HCT116 (cell line): ENCODE measurements around the gene IFNA8. TPM values are rescaled to one million over a fixed set of nuclear protein-coding genes. Genes with fewer than 3 reads are reported as not detected.

Source experiments
- ATAC-seq: fragments of 200-7000 bp; cut with Tn5 transposase; 2 replicates; pipeline ENCODE4 v1.9.1; 2020; ENCODE audit warnings: mild to moderate bottlenecking, moderate library complexity
- BruUV-seq: library from RNA; stranded (reverse); fragments of 400-500 nt; replicated peaks from 2 replicates; lab custom pipeline; 2021; lab: Mats Ljungman, UMichigan
- CTCF ChIA-PET: fragments of 300-600 bp; sonication (Branson Sonifier 250); formaldehyde crosslinking; loops from one replicate; lab custom pipeline; 2021; ENCODE audit warnings: antibody characterized with exemption; lab: Charles Lee
- POLR2A ChIA-PET: fragments of 300-600, 350-600 bp; sonication (Branson Sonifier 250); formaldehyde crosslinking; loops from one replicate; lab custom pipeline; 2021; ENCODE audit warnings: antibody characterized with exemption; lab: Charles Lee
- RAD21 ChIA-PET, 2 experiments: fragments of 300-600 bp; sonication (Branson Sonifier 250); formaldehyde crosslinking; loops; one replicate each; lab custom pipeline; 2023; ENCODE audit warnings: low total read pairs in 2 of 2; ENCODE audit not compliant: uncharacterized antibody in 2 of 2, unreplicated experiment in 2 of 2, low non-redundant PET in 1 of 2; lab: Charles Lee
- DNase-seq: peaks from one replicate; pipeline ENCODE4 v3.0.0-alpha.2; 2010; ENCODE audit warnings: low read depth, low spot score
- H2AFZ ChIP-seq: fragments of 200-600 bp; shearing (Covaris generic), sonication (generic); 2 replicates; pipeline ENCODE4 v1.6.1; 2017; ENCODE audit warnings: low read depth, mixed run types, mixed read lengths, antibody characterized with exemption, low read length; ENCODE audit not compliant: poor library complexity, severe bottlenecking
- H3K27ac ChIP-seq: 2 replicates; pipeline ENCODE4 v1.5.1; 2012; ENCODE audit warnings: low read depth, low read length
- H3K27me3 ChIP-seq: fragments of 200-600 bp; sonication (generic); 2 replicates; pipeline ENCODE4 v1.6.1; 2016; ENCODE audit warnings: mixed run types, low read length, mixed read lengths; ENCODE audit not compliant: insufficient read depth
- H3K36me3 ChIP-seq, 2 experiments: fragments of 200-500 bp in 1 of 2; fragments of 200-600 bp in 1 of 2; sonication (Bioruptor generic) in 1 of 2; sonication (generic) in 1 of 2; 2 replicates each; pipeline versions ENCODE4 v1.5.1 to v1.6.1; 2014 to 2016; ENCODE audit warnings: low read length in 2 of 2, inconsistent platforms in 1 of 2, mixed read lengths in 1 of 2, mixed run types in 1 of 2; ENCODE audit not compliant: insufficient read depth in 2 of 2, control insufficient read depth in 1 of 2
- H3K4me1 ChIP-seq, 2 experiments: fragments of 200-600 bp in 1 of 2; sonication (generic) in 1 of 2; 2 replicates each; pipeline versions ENCODE4 v1.5.1 to v1.6.1; 2012 to 2017; ENCODE audit warnings: low read length in 2 of 2, inconsistent platforms in 1 of 2, mild to moderate bottlenecking in 1 of 2, mixed read lengths in 1 of 2, mixed run types in 1 of 2, moderate library complexity in 1 of 2; ENCODE audit not compliant: insufficient read depth in 2 of 2, control insufficient read depth in 1 of 2
- H3K4me2 ChIP-seq: fragments of 200-600 bp; sonication (generic); 2 replicates; pipeline ENCODE4 v1.6.1; 2017; ENCODE audit warnings: mixed run types, low read length, mixed read lengths
- H3K4me3 ChIP-seq, 2 experiments: fragments of 200-600 bp in 1 of 2; sonication (generic) in 1 of 2; replicated peaks in 1 of 2; 2 replicates each; pipeline ENCODE4 v1.5.1; 2011 to 2016; ENCODE audit warnings: low read length in 2 of 2, control low read depth in 1 of 2, low read depth in 1 of 2, mild to moderate bottlenecking in 1 of 2, mixed read lengths in 1 of 2, mixed run types in 1 of 2
- H3K79me2 ChIP-seq: fragments of 200-600 bp; sonication (generic); 2 replicates; pipeline ENCODE4 v1.6.1; 2017; ENCODE audit warnings: mild to moderate bottlenecking, mixed run types, low read length, moderate library complexity, mixed read lengths; ENCODE audit not compliant: insufficient read depth
- H3K9ac ChIP-seq: fragments of 200-600 bp; sonication (generic); 2 replicates; pipeline ENCODE4 v1.6.1; 2016; ENCODE audit warnings: low read length, mixed read lengths
- H3K9me2 ChIP-seq: fragments of 200-600 bp; sonication (generic), shearing (Covaris generic); 2 replicates; pipeline ENCODE4 v1.6.1; 2017; ENCODE audit warnings: mixed run types, mild to moderate bottlenecking, moderate library complexity; ENCODE audit not compliant: insufficient read depth
- H3K9me3 ChIP-seq, 2 experiments: fragments of 200-500 bp in 1 of 2; fragments of 200-600 bp in 1 of 2; sonication (Bioruptor generic) in 1 of 2; sonication (generic) in 1 of 2; 2 replicates each; pipeline ENCODE4 v1.6.1; 2014 to 2017; ENCODE audit warnings: low read length in 2 of 2, mixed read lengths in 2 of 2, inconsistent platforms in 1 of 2, low read depth in 1 of 2, mild to moderate bottlenecking in 1 of 2, mixed run types in 1 of 2, moderate library complexity in 1 of 2; ENCODE audit not compliant: control insufficient read depth in 1 of 2, insufficient read depth in 1 of 2
- H4K20me1 ChIP-seq: fragments of 200-600 bp; sonication (generic), shearing (Covaris generic); 2 replicates; pipeline ENCODE4 v1.6.1; 2017; ENCODE audit warnings: mixed run types, mild to moderate bottlenecking, moderate library complexity; ENCODE audit not compliant: insufficient read depth
- ATF3 ChIP-seq: IDR thresholded peaks from 2 replicates; pipeline ENCODE4 v1.6.1; 2012
- CEBPB ChIP-seq: IDR thresholded peaks from 2 replicates; pipeline ENCODE4 v1.6.1; 2012; ENCODE audit warnings: low read depth
- ELF1 ChIP-seq: IDR thresholded peaks from 2 replicates; pipeline ENCODE4 v1.6.1; 2012; ENCODE audit warnings: low read depth, borderline replicate concordance
- FOSL1 ChIP-seq: IDR thresholded peaks from 2 replicates; pipeline ENCODE4 v1.6.1; 2012; ENCODE audit warnings: low read depth
- POLR2AphosphoS5 ChIP-seq: IDR thresholded peaks from 2 replicates; pipeline ENCODE4 v1.6.1; 2011; ENCODE audit warnings: mild to moderate bottlenecking, low read depth, low read length, moderate library complexity
- RAD21 ChIP-seq: IDR thresholded peaks from 2 replicates; pipeline ENCODE4 v1.6.1; 2012; ENCODE audit warnings: low read depth, mild to moderate bottlenecking
- SP1 ChIP-seq: IDR thresholded peaks from 2 replicates; pipeline ENCODE4 v1.6.1; 2012; ENCODE audit warnings: low read depth
- TCF7L2 ChIP-seq: IDR thresholded peaks from 2 replicates; pipeline ENCODE4 v1.7.0; 2011; ENCODE audit warnings: borderline replicate concordance, inconsistent platforms; ENCODE audit not compliant: insufficient read depth, insufficient read length; ENCODE audit errors: extremely low read depth
- ZFX ChIP-seq: fragments of 450-650 bp; IDR thresholded peaks from 2 replicates; pipeline ENCODE4 v1.6.1; 2017
- ZNF274 ChIP-seq: fragments of 200-500 bp; sonication (Bioruptor generic); IDR thresholded peaks from 2 replicates; pipeline ENCODE4 v1.6.1; 2014; ENCODE audit warnings: mild to moderate bottlenecking, low read depth, low read length, inconsistent platforms
- intact Hi-C: fragments of 100-400 bp; cut with micrococcal nuclease; formaldehyde crosslinking; loops from 2 replicates; pipeline ENCODE4 v1.10.0; 2022
- total RNA-seq: library from RNA; stranded (reverse); gene quantifications from one replicate; pipeline ENCODE4 v1.2.1, GENCODE V29; 2021; ENCODE audit not compliant: unreplicated experiment
- TF ChIP-seq, protein P1 (sequence below): IDR thresholded peaks from 2 replicates; pipeline ENCODE4 v1.6.1; 2012; ENCODE audit warnings: low read depth

IFNA8 gene
- total RNA-seq, 1 experiment from 2014 or later = not detected

- CTCF ChIA-PET = interaction anchor here (0.9 to 4.6 kb wide), 2 partner anchors 19 to 20 kb away, joined by 3 to 17 read pairs; no protein-coding TSS in a partner anchor
- Histone ChIP-seq H3K9ac (no peak overlapping the region), H3K27me3 (no peaks in the 10 kb centered on the region), H3K4me1 (peaks cover 0 to 8% of the 10 kb centered on the region in 2 experiments; a peak in 2 of 4 replicates), H2AFZ (no peak overlapping the region), H3K79me2 (no peaks in the 10 kb centered on the region), H3K9me3 (no peaks in the 10 kb centered on the region), H3K4me3 (no peak overlapping the region), H3K36me3 (no peaks in the 10 kb centered on the region), H3K9me2 (no peaks in the 10 kb centered on the region), H3K27ac (no peak overlapping the region), H3K4me2 (no peak overlapping the region), H4K20me1 (no peaks in the 10 kb centered on the region)
- intact Hi-C loops = no loop called here
- no peak for ATAC-seq
- no peak for DNase-seq
- RAD21 ChIA-PET = no interaction called here
- BruUV-seq = no TSS peak
- POLR2A ChIA-PET = no interaction called here
- TF ChIP-seq, protein P1, sequence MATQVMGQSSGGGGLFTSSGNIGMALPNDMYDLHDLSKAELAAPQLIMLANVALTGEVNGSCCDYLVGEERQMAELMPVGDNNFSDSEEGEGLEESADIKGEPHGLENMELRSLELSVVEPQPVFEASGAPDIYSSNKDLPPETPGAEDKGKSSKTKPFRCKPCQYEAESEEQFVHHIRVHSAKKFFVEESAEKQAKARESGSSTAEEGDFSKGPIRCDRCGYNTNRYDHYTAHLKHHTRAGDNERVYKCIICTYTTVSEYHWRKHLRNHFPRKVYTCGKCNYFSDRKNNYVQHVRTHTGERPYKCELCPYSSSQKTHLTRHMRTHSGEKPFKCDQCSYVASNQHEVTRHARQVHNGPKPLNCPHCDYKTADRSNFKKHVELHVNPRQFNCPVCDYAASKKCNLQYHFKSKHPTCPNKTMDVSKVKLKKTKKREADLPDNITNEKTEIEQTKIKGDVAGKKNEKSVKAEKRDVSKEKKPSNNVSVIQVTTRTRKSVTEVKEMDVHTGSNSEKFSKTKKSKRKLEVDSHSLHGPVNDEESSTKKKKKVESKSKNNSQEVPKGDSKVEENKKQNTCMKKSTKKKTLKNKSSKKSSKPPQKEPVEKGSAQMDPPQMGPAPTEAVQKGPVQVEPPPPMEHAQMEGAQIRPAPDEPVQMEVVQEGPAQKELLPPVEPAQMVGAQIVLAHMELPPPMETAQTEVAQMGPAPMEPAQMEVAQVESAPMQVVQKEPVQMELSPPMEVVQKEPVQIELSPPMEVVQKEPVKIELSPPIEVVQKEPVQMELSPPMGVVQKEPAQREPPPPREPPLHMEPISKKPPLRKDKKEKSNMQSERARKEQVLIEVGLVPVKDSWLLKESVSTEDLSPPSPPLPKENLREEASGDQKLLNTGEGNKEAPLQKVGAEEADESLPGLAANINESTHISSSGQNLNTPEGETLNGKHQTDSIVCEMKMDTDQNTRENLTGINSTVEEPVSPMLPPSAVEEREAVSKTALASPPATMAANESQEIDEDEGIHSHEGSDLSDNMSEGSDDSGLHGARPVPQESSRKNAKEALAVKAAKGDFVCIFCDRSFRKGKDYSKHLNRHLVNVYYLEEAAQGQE = no peak
- TF ChIP-seq SP1 = no peak
- TF ChIP-seq ATF3 = no peak
- no peak for TF ChIP-seq POLR2AphosphoS5
- TF ChIP-seq FOSL1 = no peak
- no peak for TF ChIP-seq RAD21
- no peak for TF ChIP-seq ZFX
- no peak for TF ChIP-seq CEBPB
- no peak for TF ChIP-seq TCF7L2
- no peak for TF ChIP-seq ELF1
- no peak for TF ChIP-seq ZNF274
Observed at GRCh38 chr9:21415493-21416267, 6.8 kb downstream of the IFNA8 start.
